ENCODE measurements around the gene GPR31. TPM values are rescaled to one million over a fixed set of nuclear protein-coding genes. Genes with fewer than 3 reads are reported as not detected.

GPR31 gene
- total RNA-seq, 1 experiment from 2014 or later: not detected

DNA sequence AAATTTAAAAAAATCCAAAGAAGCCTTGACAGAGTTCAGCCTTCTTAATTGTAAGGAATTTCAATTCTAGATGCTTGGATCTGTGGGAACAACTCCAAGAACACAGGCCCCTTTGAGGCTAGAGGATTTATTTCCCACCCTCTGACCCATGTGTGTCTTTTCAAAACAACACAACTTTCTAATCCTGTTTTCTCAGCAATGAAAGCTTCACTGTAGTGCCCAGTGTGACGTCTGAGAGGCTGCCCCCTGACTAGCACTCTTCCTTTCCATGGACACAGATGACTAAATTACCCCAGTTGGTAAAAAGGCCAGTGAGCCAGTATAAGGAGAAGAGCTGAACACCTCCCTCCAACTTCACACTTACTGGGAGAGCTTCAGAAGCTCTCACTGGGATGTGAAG, 51.4 kb downstream of the GPR31 start:
- Mint-ChIP-seq H3K27me3 (ENCODE audit: low read depth) (no peaks in the 10 kb centered on the region), H3K27ac (no peak overlapping the region), H3K36me3 (no peaks in the 10 kb centered on the region), H3K4me3 (no peak overlapping the region), H3K4me1 (no peaks in the 10 kb centered on the region), H3K9me3 (no peaks in the 10 kb centered on the region)
- TF ChIP-seq, protein P1, sequence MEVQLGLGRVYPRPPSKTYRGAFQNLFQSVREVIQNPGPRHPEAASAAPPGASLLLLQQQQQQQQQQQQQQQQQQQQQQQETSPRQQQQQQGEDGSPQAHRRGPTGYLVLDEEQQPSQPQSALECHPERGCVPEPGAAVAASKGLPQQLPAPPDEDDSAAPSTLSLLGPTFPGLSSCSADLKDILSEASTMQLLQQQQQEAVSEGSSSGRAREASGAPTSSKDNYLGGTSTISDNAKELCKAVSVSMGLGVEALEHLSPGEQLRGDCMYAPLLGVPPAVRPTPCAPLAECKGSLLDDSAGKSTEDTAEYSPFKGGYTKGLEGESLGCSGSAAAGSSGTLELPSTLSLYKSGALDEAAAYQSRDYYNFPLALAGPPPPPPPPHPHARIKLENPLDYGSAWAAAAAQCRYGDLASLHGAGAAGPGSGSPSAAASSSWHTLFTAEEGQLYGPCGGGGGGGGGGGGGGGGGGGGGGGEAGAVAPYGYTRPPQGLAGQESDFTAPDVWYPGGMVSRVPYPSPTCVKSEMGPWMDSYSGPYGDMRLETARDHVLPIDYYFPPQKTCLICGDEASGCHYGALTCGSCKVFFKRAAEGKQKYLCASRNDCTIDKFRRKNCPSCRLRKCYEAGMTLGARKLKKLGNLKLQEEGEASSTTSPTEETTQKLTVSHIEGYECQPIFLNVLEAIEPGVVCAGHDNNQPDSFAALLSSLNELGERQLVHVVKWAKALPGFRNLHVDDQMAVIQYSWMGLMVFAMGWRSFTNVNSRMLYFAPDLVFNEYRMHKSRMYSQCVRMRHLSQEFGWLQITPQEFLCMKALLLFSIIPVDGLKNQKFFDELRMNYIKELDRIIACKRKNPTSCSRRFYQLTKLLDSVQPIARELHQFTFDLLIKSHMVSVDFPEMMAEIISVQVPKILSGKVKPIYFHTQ (CRISPR knock-in tag; IDR thresholded peaks at IDR 0.05): no peak
- TF ChIP-seq, protein P2, sequence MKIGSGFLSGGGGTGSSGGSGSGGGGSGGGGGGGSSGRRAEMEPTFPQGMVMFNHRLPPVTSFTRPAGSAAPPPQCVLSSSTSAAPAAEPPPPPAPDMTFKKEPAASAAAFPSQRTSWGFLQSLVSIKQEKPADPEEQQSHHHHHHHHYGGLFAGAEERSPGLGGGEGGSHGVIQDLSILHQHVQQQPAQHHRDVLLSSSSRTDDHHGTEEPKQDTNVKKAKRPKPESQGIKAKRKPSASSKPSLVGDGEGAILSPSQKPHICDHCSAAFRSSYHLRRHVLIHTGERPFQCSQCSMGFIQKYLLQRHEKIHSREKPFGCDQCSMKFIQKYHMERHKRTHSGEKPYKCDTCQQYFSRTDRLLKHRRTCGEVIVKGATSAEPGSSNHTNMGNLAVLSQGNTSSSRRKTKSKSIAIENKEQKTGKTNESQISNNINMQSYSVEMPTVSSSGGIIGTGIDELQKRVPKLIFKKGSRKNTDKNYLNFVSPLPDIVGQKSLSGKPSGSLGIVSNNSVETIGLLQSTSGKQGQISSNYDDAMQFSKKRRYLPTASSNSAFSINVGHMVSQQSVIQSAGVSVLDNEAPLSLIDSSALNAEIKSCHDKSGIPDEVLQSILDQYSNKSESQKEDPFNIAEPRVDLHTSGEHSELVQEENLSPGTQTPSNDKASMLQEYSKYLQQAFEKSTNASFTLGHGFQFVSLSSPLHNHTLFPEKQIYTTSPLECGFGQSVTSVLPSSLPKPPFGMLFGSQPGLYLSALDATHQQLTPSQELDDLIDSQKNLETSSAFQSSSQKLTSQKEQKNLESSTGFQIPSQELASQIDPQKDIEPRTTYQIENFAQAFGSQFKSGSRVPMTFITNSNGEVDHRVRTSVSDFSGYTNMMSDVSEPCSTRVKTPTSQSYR (CRISPR knock-in tag; IDR thresholded peaks at IDR 0.05): no peak
- TF ChIP-seq, protein P3, sequence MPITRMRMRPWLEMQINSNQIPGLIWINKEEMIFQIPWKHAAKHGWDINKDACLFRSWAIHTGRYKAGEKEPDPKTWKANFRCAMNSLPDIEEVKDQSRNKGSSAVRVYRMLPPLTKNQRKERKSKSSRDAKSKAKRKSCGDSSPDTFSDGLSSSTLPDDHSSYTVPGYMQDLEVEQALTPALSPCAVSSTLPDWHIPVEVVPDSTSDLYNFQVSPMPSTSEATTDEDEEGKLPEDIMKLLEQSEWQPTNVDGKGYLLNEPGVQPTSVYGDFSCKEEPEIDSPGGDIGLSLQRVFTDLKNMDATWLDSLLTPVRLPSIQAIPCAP (CRISPR knock-in tag; IDR thresholded peaks at IDR 0.05): no peak
- TF ChIP-seq ZBTB21 (CRISPR knock-in tag; IDR thresholded peaks at IDR 0.05; ENCODE audit: borderline replicate concordance): no peak
- TF ChIP-seq RORB (CRISPR knock-in tag; IDR thresholded peaks at IDR 0.05): no peak
- TF ChIP-seq, protein P4, sequence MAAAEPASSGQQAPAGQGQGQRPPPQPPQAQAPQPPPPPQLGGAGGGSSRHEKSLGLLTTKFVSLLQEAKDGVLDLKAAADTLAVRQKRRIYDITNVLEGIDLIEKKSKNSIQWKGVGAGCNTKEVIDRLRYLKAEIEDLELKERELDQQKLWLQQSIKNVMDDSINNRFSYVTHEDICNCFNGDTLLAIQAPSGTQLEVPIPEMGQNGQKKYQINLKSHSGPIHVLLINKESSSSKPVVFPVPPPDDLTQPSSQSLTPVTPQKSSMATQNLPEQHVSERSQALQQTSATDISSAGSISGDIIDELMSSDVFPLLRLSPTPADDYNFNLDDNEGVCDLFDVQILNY (CRISPR knock-in tag; IDR thresholded peaks at IDR 0.05): no peak
- POLR2A ChIA-PET: no interaction called here
- no peak for DNase-seq (ENCODE audit: low spot score)
- ATAC-seq: no peak
- CTCF ChIA-PET: interaction anchor here (1.1 kb wide), 1 partner anchor 13 kb away, joined by 3 read pairs; no protein-coding TSS in a partner anchor

Other genes with a start within 250 kb of the GPR31 start
- gene RNASET2, start 201.4 kb downstream of the GPR31 start, total RNA-seq (2021): 35.6 to 44.3 TPM (median 41.9 TPM) in 3 replicates
- 23.4 to 25.6 TPM (median 25.1 TPM) in 3 replicates for gene CEP43, start 158.6 kb downstream of the GPR31 start, total RNA-seq (2021)
- gene CCR6, start 34.9 kb downstream of the GPR31 start, total RNA-seq (2021): not detected in 3 replicates
- gene UNC93A, start 133.3 kb upstream of the GPR31 start, total RNA-seq (2021): 0.70 to 3.1 TPM (median 1.8 TPM) in 3 replicates
- not detected in 3 replicates for gene TTLL2, start 167.1 kb upstream of the GPR31 start, total RNA-seq (2021)